HG03175 (cell line): ENCODE measurements around the gene SIGLEC7.
"Not testable (repeated sequence)": the region's sequence is repeated elsewhere in the genome, so short reads cannot be mapped to it uniquely, and the experiment has no call there.

Experiments
- ATAC-seq: cut with Tn5 transposase; IDR thresholded peaks from one replicate; pipeline ENCODE4 v1.9.1; 2021; ENCODE audit warnings: mild to moderate bottlenecking, moderate library complexity; ENCODE audit not compliant: unreplicated experiment

SIGLEC7 gene

GRCh38 chr19:51164215-51164614, 22.1 kb downstream of the SIGLEC7 start:
- no peak for ATAC-seq

GRCh38 chr19:51166846-51167490, 24.9 kb downstream of the SIGLEC7 start:
- ATAC-seq: no peak

- no peak for ATAC-seq
Observed at GRCh38 chr19:51168564-51169282, 26.6 kb downstream of the SIGLEC7 start.

GRCh38 chr19:51169283-51169918, 27.3 kb downstream of the SIGLEC7 start:
- not testable (repeated sequence) for ATAC-seq

- no peak for ATAC-seq
Observed at GRCh38 chr19:51172223-51172622, 30.1 kb downstream of the SIGLEC7 start.

GRCh38 chr19:51173681-51174080, 31.6 kb downstream of the SIGLEC7 start:
- ATAC-seq: no peak

GRCh38 chr19:51179256-51179655, 37.2 kb downstream of the SIGLEC7 start:
- no peak for ATAC-seq

GRCh38 chr19:51181377-51181912, 39.3 kb downstream of the SIGLEC7 start:
- no peak for ATAC-seq

GRCh38 chr19:51181913-51182419, 39.9 kb downstream of the SIGLEC7 start:
- ATAC-seq: no peak

- no peak for ATAC-seq
Observed at GRCh38 chr19:51183629-51184028, 41.5 kb downstream of the SIGLEC7 start.

GRCh38 chr19:51185069-51185867, 43.2 kb downstream of the SIGLEC7 start:
- no peak for ATAC-seq

GRCh38 chr19:51185868-51186215, 43.7 kb downstream of the SIGLEC7 start:
- ATAC-seq: no peak

- ATAC-seq: no peak
Observed at GRCh38 chr19:51186323-51186722, 44.2 kb downstream of the SIGLEC7 start.

GRCh38 chr19:51187395-51188226, 45.5 kb downstream of the SIGLEC7 start:
- ATAC-seq: no peak

- ATAC-seq: no peak
Observed at GRCh38 chr19:51188227-51188559, 46.1 kb downstream of the SIGLEC7 start.

GRCh38 chr19:51192689-51193088, 50.6 kb downstream of the SIGLEC7 start:
- ATAC-seq: no peak

- no peak for ATAC-seq
Observed at GRCh38 chr19:51194527-51195315, 52.6 kb downstream of the SIGLEC7 start.

- ATAC-seq: no peak
Observed at GRCh38 chr19:51195316-51195586, 53.1 kb downstream of the SIGLEC7 start.

- no peak for ATAC-seq
Observed at GRCh38 chr19:51195616-51196015, 53.5 kb downstream of the SIGLEC7 start.

- ATAC-seq: no peak
Observed at GRCh38 chr19:51196181-51196580, 54.1 kb downstream of the SIGLEC7 start.
